Measurements from ENCODE around the gene ATG4A. TPM values are rescaled to one million over a fixed set of nuclear protein-coding genes. Genes with fewer than 3 reads are reported as not detected.

ATG4A gene
- polyA plus RNA-seq, 1 of the 3 experiments (the other 2 are of a cell fraction): 4.1 TPM

- Histone ChIP-seq H3K4me2 (no peak within 1 kb of the TSS), H3K9me2 (no peaks in the 10 kb centered on the region), H3K4me1 (ENCODE audit: control insufficient read depth in 1 of 2, insufficient read depth in 2 of 2, low read depth in 1 of 2, low read length in 1 of 2) (no peaks in the 10 kb centered on the region), H3K27me3 (ENCODE audit: insufficient read depth) (peaks cover 10% of the 10 kb centered on the region; the same call in 1 of the 2 replicates), H3K4me3 (ENCODE audit: low read depth in 2 of 2, low read length in 1 of 2) (no peak within 1 kb of the TSS), H3K79me2 (ENCODE audit: insufficient read depth) (no peaks in the 10 kb centered on the region), H3K9me3 (no peaks in the 10 kb centered on the region), H3F3A (replicated peaks; ENCODE audit: insufficient read depth) (no peaks in the 10 kb centered on the region), H2AFZ (ENCODE audit: low read depth) (no peak within 1 kb of the TSS), H3K27ac (ENCODE audit: low read depth in 2 of 2, low read length in 1 of 2) (no peak within 1 kb of the TSS), H3K36me3 (replicated peaks in 1 of 2; ENCODE audit: control insufficient read depth in 1 of 2, insufficient read depth in 2 of 2, low read length in 1 of 2) (no peaks in the 10 kb centered on the region), H4K20me1 (ENCODE audit: insufficient read depth) (no peaks in the 10 kb centered on the region), H3K9ac (no peak within 1 kb of the TSS)
- ChIA-PET POLR2A (no interaction called here), CTCF (no interaction called here)
- TF ChIP-seq SMC3 (IDR thresholded peaks at IDR 0.05; ENCODE audit: low read depth, low read length): no peak
- TF ChIP-seq FOXJ3 (CRISPR knock-in tag; IDR thresholded peaks at IDR 0.05): no peak
- no peak for TF ChIP-seq ZBTB33 (IDR thresholded peaks at IDR 0.05; ENCODE audit: borderline replicate concordance, low read depth)
- no peak for TF ChIP-seq RCOR1 (IDR thresholded peaks at IDR 0.05; ENCODE audit: low read length)
- no peak for TF ChIP-seq IRF3 (IDR thresholded peaks at IDR 0.05; ENCODE audit: low read depth, low read length)
- WGBS (ENCODE audit: low lambda C conversion rate): 39% methylated on average over 10 of the region's 10 CpGs
- no peak for DNase-seq
Observed at GRCh38 chrX:108044554-108045256, 46.9 kb upstream of the ATG4A start, which contains the start of gene VSIG1. VSIG1 (plus strand) TSS chrX:108045065; CDS start chrX:108045131, 66 bp downstream.

- Histone ChIP-seq H3K4me2 (no peak overlapping the region), H3K4me1 (ENCODE audit: control insufficient read depth in 1 of 2, insufficient read depth in 2 of 2, low read depth in 1 of 2, low read length in 1 of 2) (no peaks in the 10 kb centered on the region), H3K9me2 (no peaks in the 10 kb centered on the region), H4K20me1 (ENCODE audit: insufficient read depth) (no peaks in the 10 kb centered on the region), H3K36me3 (replicated peaks in 1 of 2; ENCODE audit: control insufficient read depth in 1 of 2, insufficient read depth in 2 of 2, low read length in 1 of 2) (no peaks in the 10 kb centered on the region), H3K9ac (no peak overlapping the region), H3K79me2 (ENCODE audit: insufficient read depth) (no peaks in the 10 kb centered on the region), H3K27ac (ENCODE audit: low read depth in 2 of 2, low read length in 1 of 2) (no peak overlapping the region), H3K4me3 (ENCODE audit: low read depth in 2 of 2, low read length in 1 of 2) (no peak overlapping the region), H3F3A (replicated peaks; ENCODE audit: insufficient read depth) (no peaks in the 10 kb centered on the region), H3K9me3 (0 out of 2 replicates have a peak, but pooled peaks cover 3% of the 10 kb centered on the region), H2AFZ (ENCODE audit: low read depth) (no peak overlapping the region), H3K27me3 (ENCODE audit: insufficient read depth) (no peaks in the 10 kb centered on the region; the same call in 1 of the 2 replicates)
- no peak for DNase-seq
- ChIA-PET POLR2A (no interaction called here), CTCF (no interaction called here)
- 17% methylated on average over 1 of the region's 1 CpG for WGBS (ENCODE audit: low lambda C conversion rate)
- no peak for TF ChIP-seq JUND (IDR thresholded peaks at IDR 0.05)
- no peak for TF ChIP-seq FOXJ3 (CRISPR knock-in tag; IDR thresholded peaks at IDR 0.05)
- TF ChIP-seq GATA2 (CRISPR knock-in tag; IDR thresholded peaks at IDR 0.05): no peak
- TF ChIP-seq SMC3 (IDR thresholded peaks at IDR 0.05; ENCODE audit: low read depth, low read length): no peak
- no peak for TF ChIP-seq CTCF (IDR thresholded peaks at IDR 0.05)
- TF ChIP-seq EZH2phosphoT487 (IDR thresholded peaks at IDR 0.05; ENCODE audit: borderline replicate concordance, low read depth): no peak
- TF ChIP-seq RAD21 (IDR thresholded peaks at IDR 0.05; ENCODE audit: low read length): no peak
- no peak for TF ChIP-seq REST (IDR thresholded peaks at IDR 0.05; ENCODE audit: low read depth, low read length)
- TF ChIP-seq MAX (IDR thresholded peaks at IDR 0.05; ENCODE audit: low read depth): no peak
- no peak for TF ChIP-seq TAF1 (IDR thresholded peaks at IDR 0.05; ENCODE audit: borderline replicate concordance, low read depth, low read length)
- no peak for TF ChIP-seq FOSL2 (IDR thresholded peaks at IDR 0.05; ENCODE audit: borderline replicate concordance, low read depth)
- no peak for TF ChIP-seq GABPA (IDR thresholded peaks at IDR 0.05; ENCODE audit: low read depth)
- TF ChIP-seq RFX5 (IDR thresholded peaks at IDR 0.05; ENCODE audit: low read length): no peak
Observed at GRCh38 chrX:108049649-108050048, 41.9 kb upstream of the ATG4A start.
